Bronchial epithelial cell (primary cell): ENCODE results near the gene CCDC13. TPM values are rescaled to one million over a fixed set of nuclear protein-coding genes. Genes with fewer than 3 reads are reported as not detected.

Experiments used
- DNase-seq: peaks from one replicate; pipeline ENCODE4 v3.0.0-alpha.2; 2010; ENCODE audit warnings: low read depth
- FAIRE-seq: peaks from 2 replicates; lab custom pipeline; 2011; peaks lifted over from hg19 to GRCh38; lab: Jason Lieb, UNC
- H3K27me3 ChIP-seq: 2 replicates; pipeline ENCODE4 v1.5.1; 2011; ENCODE audit warnings: low read length; ENCODE audit not compliant: control insufficient read depth, insufficient read depth
- H3K36me3 ChIP-seq: 2 replicates; pipeline ENCODE4 v1.5.1; 2011; ENCODE audit warnings: low read length; ENCODE audit not compliant: control insufficient read depth, insufficient read depth
- H3K4me3 ChIP-seq: 2 replicates; pipeline ENCODE4 v1.5.1; 2011; ENCODE audit warnings: mild to moderate bottlenecking, low read depth, low read length, control low read depth
- CTCF ChIP-seq: IDR thresholded peaks from 2 replicates; pipeline ENCODE4 v1.5.1; 2011; ENCODE audit warnings: mild to moderate bottlenecking, moderate library complexity, low read length, control low read depth, inconsistent platforms; ENCODE audit not compliant: insufficient read depth, severe bottlenecking
- total RNA-seq: library from RNA; depleted of rRNA; stranded (reverse); fragments of >200 nt; gene quantifications from 2 replicates; pipeline ENCODE4 v1.2.1, GENCODE V29; 2014

CCDC13 gene
- total RNA-seq, 1 donor from 2014 or later = 1.6 TPM

GRCh38 chr3:42805141-42805821 is 32.2 kb upstream of the CCDC13 start:
- TF ChIP-seq CTCF = no peak
- FAIRE-seq = no peak
- DNase-seq = no peak
- H3K36me3 ChIP-seq = peaks cover 1% of the 10 kb centered on the region
- no peaks in the 10 kb centered on the region for H3K27me3 ChIP-seq
- peak overlapping the region; percentile 86 for H3K4me3 ChIP-seq

- FAIRE-seq = no peak
Observed at GRCh38 chr3:42804831-42805132, 31.7 kb upstream of the CCDC13 start.

GRCh38 chr3:42804106-42804830 is 31.2 kb upstream of the CCDC13 start, which contains the start of gene HIGD1A:
Gene HIGD1A (minus strand): TSS chr3:42804490. CDS start chr3:42794253, 10,237 bp downstream.
- DNase-seq = peak; percentile 91
- FAIRE-seq = no peak
- Histone ChIP-seq H3K36me3 (peaks cover 1% of the 10 kb centered on the region), H3K27me3 (no peaks in the 10 kb centered on the region), H3K4me3 (peak within 1 kb of the TSS; percentile 86)
- TF ChIP-seq CTCF = no peak

More at GRCh38 chr3:42804831-42805132, 31.7 kb upstream of the CCDC13 start:
- Histone ChIP-seq H3K27me3 (no peaks in the 10 kb centered on the region), H3K4me3 (peak overlapping the region; percentile 86), H3K36me3 (peaks cover 1% of the 10 kb centered on the region)
- TF ChIP-seq CTCF = no peak
- no peak for DNase-seq

GRCh38 chr3:42803414-42804105 is 30.5 kb upstream of the CCDC13 start:
- Histone ChIP-seq H3K36me3 (peaks cover 1% of the 10 kb centered on the region), H3K27me3 (no peaks in the 10 kb centered on the region), H3K4me3 (peak overlapping the region; percentile 86)
- no peak for FAIRE-seq
- TF ChIP-seq CTCF = no peak
- DNase-seq = peak; percentile 31

GRCh38 chr3:42802876-42803413 is 29.9 kb upstream of the CCDC13 start:
- peaks cover 1% of the 10 kb centered on the region for H3K36me3 ChIP-seq
- DNase-seq (no peak), FAIRE-seq (no peak)
- TF ChIP-seq CTCF = no peak
- H3K4me3 ChIP-seq = peak overlapping the region; percentile 86
- H3K27me3 ChIP-seq = no peaks in the 10 kb centered on the region
